ENCODE data around the gene LSM6.

Gene LSM6

GRCh38 chr4:146207410-146207809, 31.9 kb downstream of the LSM6 start:
- TF ChIP-seq CTCF (IDR thresholded peaks at IDR 0.05; ENCODE audit: low read depth, low read length) = no peak
- no peak for DNase-seq (ENCODE audit: extremely low read depth, low read depth)

DNA sequence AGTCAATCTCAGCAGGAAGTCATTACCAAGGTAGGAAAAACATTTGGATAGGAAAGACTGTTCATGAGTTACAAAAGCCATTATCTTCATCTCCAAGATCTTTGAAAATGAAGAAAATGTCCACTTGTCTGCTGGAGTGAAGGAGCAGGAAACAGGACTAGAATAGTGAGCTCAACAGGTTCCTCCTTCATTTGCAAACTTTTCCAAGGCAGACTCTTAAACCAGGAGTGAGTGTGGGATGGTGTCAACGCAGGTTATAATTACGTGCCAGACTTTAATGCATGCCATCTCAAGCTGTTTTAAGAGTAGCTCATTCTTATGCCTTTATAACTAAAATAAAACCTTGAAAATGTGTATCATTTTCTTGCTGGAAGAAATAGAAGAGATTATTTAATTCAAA, 35.4 kb downstream of the LSM6 start:
- DNase-seq (ENCODE audit: extremely low read depth, low read depth) = no peak
- TF ChIP-seq CTCF (IDR thresholded peaks at IDR 0.05; ENCODE audit: low read depth, low read length) = no peak

GRCh38 chr4:146211440-146211839, 35.9 kb downstream of the LSM6 start:
- TF ChIP-seq CTCF (IDR thresholded peaks at IDR 0.05; ENCODE audit: low read depth, low read length) = no peak

DNA sequence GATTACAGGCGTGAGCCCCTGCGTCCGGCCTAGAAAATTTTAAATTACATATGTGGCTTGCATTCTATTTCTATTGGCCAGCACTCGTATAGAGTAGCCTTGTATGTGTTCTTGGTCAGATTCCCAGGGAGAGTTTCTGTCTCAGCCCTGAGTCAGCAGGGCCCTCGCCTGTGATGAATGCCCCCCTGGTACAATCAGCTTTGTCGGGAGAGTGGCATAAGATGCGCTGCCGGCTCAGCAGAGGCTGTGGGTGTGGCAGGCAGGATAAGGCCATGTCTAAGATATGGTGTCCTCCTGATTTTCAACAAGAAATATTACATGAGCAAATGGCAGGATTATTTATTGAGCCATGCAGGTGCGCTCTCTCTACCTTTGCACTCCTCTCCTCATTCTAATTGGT, 37.3 kb downstream of the LSM6 start:
- no peak for DNase-seq (ENCODE audit: extremely low read depth, low read depth)
- no peak for TF ChIP-seq CTCF (IDR thresholded peaks at IDR 0.05; ENCODE audit: low read depth, low read length)

More at GRCh38 chr4:146211440-146211839, 35.9 kb downstream of the LSM6 start:
- DNase-seq (ENCODE audit: extremely low read depth, low read depth) = no peak

DNA sequence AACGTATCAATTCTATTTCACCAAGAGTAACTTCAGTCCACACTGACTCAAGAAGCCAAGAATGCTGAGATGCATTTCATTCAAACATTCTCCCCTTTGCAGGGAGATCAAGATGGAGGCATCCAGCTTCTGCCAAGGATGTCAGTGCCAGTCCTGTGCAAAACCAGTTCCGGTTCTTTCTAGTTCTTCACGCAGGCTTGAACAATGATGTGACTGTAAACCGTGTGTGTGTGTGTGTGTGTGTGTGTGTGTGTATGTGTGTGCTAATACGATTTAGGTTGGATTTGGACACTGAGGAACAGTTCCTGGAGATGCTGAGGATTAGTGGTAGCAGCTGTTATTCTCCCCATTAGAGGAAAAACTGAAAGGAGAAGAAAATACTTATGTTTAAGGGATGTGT, 38.7 kb downstream of the LSM6 start, which contains the start of gene REELD1:
REELD1 (plus strand) TSS at position 301 of the 400 bp plus-strand sequence. CDS start 2,415 bp downstream, outside the sequence.
- TF ChIP-seq CTCF (IDR thresholded peaks at IDR 0.05; ENCODE audit: low read depth, low read length) = no peak
- no peak for DNase-seq (ENCODE audit: extremely low read depth, low read depth)

DNA sequence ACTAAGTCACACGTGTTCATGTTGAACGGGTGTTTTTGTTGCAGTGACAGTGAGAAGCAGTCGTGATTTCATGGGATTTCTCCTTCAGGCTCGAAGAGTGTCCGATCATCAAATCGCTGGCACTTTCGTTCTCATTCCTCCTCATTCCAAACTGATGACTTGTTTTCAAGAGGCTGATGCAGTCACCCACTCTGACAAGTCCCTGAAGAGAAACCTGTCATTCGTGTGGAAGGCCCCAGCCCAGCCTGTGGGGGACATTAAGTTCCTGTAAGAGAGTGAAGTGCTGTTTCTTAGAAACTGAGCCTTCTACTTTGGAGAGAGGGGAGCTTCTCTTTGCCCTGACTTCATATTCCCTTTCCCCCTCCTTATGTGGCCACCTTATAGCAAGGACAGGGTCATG, 46.8 kb downstream of the LSM6 start:
- DNase-seq (ENCODE audit: extremely low read depth, low read depth) = no peak
- TF ChIP-seq CTCF (IDR thresholded peaks at IDR 0.05; ENCODE audit: low read depth, low read length) = no peak

DNA sequence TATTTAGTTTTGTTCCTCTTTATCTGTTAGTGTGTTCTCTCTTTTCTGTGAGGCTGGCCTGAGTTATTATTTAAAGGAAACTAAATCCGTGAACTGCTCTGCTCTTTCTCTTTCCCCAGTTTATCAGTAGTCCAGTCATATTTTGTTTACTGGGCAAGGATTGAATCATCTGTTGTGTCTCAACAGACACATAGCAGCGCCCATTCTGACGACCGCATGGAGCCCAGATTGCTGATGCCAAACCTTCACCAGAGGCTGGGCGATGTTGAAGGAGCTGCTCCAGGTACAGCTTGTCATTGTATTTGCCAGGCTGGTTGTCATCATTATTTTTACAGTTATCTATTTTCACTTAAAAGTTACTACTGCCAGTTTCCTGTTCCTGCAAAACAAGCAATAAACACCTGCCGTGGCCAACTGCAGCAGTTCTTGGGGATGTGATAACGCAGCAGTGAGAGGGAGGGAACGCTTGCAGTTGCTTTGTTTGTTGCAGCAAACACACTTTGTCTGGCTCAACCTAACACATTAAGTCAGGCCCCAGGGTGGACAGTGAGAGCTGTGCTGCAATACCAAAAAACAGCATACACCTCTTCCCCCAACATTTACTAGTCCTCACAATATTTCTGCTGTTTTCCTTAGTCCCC, 48.9 kb downstream of the LSM6 start:
- TF ChIP-seq CTCF (IDR thresholded peaks at IDR 0.05; ENCODE audit: low read depth, low read length) = no peak
- DNase-seq (ENCODE audit: extremely low read depth, low read depth) = no peak
